Ureter (tissue), 1 donor: ENCODE results near the gene AKAP13. TPM values are rescaled to one million over a fixed set of nuclear protein-coding genes. Genes with fewer than 3 reads are reported as not detected.
"Not testable (repeated sequence)": the region's sequence is repeated elsewhere in the genome, so short reads cannot be mapped to it uniquely, and the experiment has no call there.

Experiments used
- DNase-seq: peaks from one replicate; pipeline ENCODE4 v3.0.0-alpha.2; 2020; ENCODE audit warnings: low spot score
- total RNA-seq: library from RNA; stranded (reverse); gene quantifications from one replicate; pipeline ENCODE4 v1.2.4, GENCODE V29; 2023
- donor health status: DM: yes; HTN: yes; CAD: no.

The AKAP13 gene
- total RNA-seq, 1 donor from 2014 or later, result 264 TPM

- not testable (repeated sequence) for DNase-seq
These were observed 32.9 kb upstream of the AKAP13 start for GRCh38 chr15:85347264-85348047.

GRCh38 chr15:85348048-85348766 lies 32.2 kb upstream of the AKAP13 start:
- DNase-seq, result not testable (repeated sequence)

GRCh38 chr15:85349062-85349461 lies 31.3 kb upstream of the AKAP13 start:
- DNase-seq, result not testable (repeated sequence)

GRCh38 chr15:85350395-85350794 lies 30.0 kb upstream of the AKAP13 start:
- DNase-seq, result no peak

- DNase-seq, result not testable (repeated sequence)
These were observed 28.9 kb upstream of the AKAP13 start for GRCh38 chr15:85351501-85351900.

- no peak for DNase-seq
These were observed 28.4 kb upstream of the AKAP13 start for GRCh38 chr15:85351965-85352364.

- no peak for DNase-seq
These were observed 26.9 kb upstream of the AKAP13 start for GRCh38 chr15:85353516-85353915.

GRCh38 chr15:85354461-85354860 lies 25.9 kb upstream of the AKAP13 start:
- no peak for DNase-seq

- no peak for DNase-seq
These were observed 25.5 kb upstream of the AKAP13 start for GRCh38 chr15:85354948-85355347.

GRCh38 chr15:85356276-85356675 lies 24.1 kb upstream of the AKAP13 start:
- DNase-seq, result no peak

- DNase-seq, result no peak
These were observed 19.1 kb upstream of the AKAP13 start for GRCh38 chr15:85361323-85361722.

- DNase-seq, result no peak
These were observed 17.8 kb upstream of the AKAP13 start for GRCh38 chr15:85362436-85363081.

GRCh38 chr15:85365980-85366379 lies 14.4 kb upstream of the AKAP13 start:
- DNase-seq, result no peak

GRCh38 chr15:85367741-85368140 lies 12.7 kb upstream of the AKAP13 start:
- no peak for DNase-seq

- DNase-seq, result no peak
These were observed 5.6 kb upstream of the AKAP13 start for GRCh38 chr15:85374831-85375230.

- no peak for DNase-seq
These were observed 3.1 kb upstream of the AKAP13 start for GRCh38 chr15:85377269-85377668.

GRCh38 chr15:85377986-85378385 lies 2.4 kb upstream of the AKAP13 start:
- DNase-seq, result no peak

GRCh38 chr15:85379403-85380131 lies 836 bp upstream of the AKAP13 start:
- DNase-seq, result no peak

GRCh38 chr15:85380812-85381642 lies 624 bp downstream of the AKAP13 start:
- no peak for DNase-seq

- no peak for DNase-seq
These were observed 1.7 kb downstream of the AKAP13 start for GRCh38 chr15:85381850-85382751.
